ENCODE measurements around the gene AJAP1. TPM values are rescaled to one million over a fixed set of nuclear protein-coding genes. Genes with fewer than 3 reads are reported as not detected.

Gene AJAP1
- total and polyA plus RNA-seq, 2 of the 8 experiments (the other 6 are each of a cell fraction or from before 2014, with no cell fraction given), result 1.9 to 6.2 TPM

DNA sequence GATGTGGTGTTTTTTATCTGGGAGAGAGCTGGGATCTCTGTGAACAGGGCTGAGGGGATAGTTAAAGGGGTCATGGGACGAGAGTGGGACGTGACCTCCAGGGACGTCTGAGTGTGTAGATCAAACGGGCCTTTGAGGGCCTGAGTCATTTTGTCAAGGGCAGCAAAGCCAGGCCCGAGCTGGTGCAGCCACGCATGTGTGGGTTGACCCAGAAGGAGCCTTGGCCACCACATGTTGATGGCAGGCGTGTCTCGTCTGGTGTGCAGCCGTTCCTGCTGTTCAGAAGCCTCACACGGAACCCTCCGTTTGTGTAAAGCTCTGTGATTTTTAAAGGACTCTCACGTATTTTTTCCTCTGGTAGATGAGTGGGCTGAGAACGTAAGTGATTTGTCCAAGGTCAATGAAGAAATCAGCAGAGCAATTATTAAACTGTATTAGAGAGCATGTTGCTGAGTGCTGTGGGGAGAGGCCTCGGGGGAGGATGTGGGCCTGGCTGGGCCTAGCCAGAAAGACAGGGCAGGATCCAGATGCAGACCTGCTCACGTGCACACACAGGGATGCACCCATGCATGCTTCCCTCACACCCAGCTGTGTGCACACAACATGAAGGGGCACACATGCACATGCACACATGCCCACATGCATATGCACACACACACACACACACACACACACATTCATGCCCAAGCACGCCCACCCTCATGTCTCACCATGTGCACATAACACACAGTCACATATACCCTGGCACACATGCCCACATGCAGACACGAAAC lies 89.8 kb downstream of the AJAP1 start:
- no peak overlapping the region for H4K5ac ChIP-seq (ENCODE audit: insufficient read length, low read depth, low read length)
- H2BK120ac ChIP-seq (replicated peaks; ENCODE audit: low read depth, low read length), result no peak overlapping the region
- peak overlapping the region; percentile 51 for H4K91ac ChIP-seq (replicated peaks; ENCODE audit: insufficient read length, low read length)
- H3K56ac ChIP-seq (replicated peaks; ENCODE audit: insufficient read length, low read depth, low read length), result no peak overlapping the region
- H3K79me2 ChIP-seq (ENCODE audit: control insufficient read depth in 1 of 2, insufficient read depth in 2 of 2, low read length in 2 of 2), result no peaks in the 10 kb centered on the region
- peak overlapping the region; percentile 80; the same call in 1 of the 2 replicates for H2BK12ac ChIP-seq (ENCODE audit: low read depth, low read length)
- H4K8ac ChIP-seq (ENCODE audit: extremely low read depth, insufficient read depth, low read length), result no peak overlapping the region
- H2BK20ac ChIP-seq (ENCODE audit: low read length), result no peak overlapping the region
- H3K4me1 ChIP-seq (replicated peaks in 1 of 4; ENCODE audit: control insufficient read depth in 3 of 4, insufficient read depth in 4 of 4, low read length in 3 of 4), result no peaks in the 10 kb centered on the region; a peak in 2 of 7 replicates
- CTCF ChIA-PET (ENCODE audit: partially characterized antibody), result interaction anchor here (0.6 kb wide), 1 partner anchor 1231 kb away, joined by 3 read pairs; no protein-coding TSS in a partner anchor
- 0 out of 2 replicates have a peak overlapping the region, but pooled peaks have one; percentile 52 for H2BK5ac ChIP-seq (ENCODE audit: low read depth, low read length)
- H3K14ac ChIP-seq (ENCODE audit: insufficient read length), result no peak overlapping the region
- H3K27me3 ChIP-seq (replicated peaks in 1 of 4; ENCODE audit: control insufficient read depth in 3 of 4, extremely low read depth in 1 of 4, insufficient read depth in 3 of 4, low read length in 3 of 4), result no peaks in the 10 kb centered on the region
- 95% methylated on average over 17 of the region's 17 CpGs; no CpG with 5 or more reads in 1 of the 2 experiments for WGBS, 2 experiments (ENCODE audit: extremely low coverage in 1 of 2, insufficient coverage in 1 of 2, insufficient read length in 1 of 2, insufficient replicate concordance in 2 of 2, low coverage in 1 of 2, low lambda C conversion rate in 2 of 2, missing lambda C conversion rate in 1 of 2)
- H2AFZ ChIP-seq (ENCODE audit: low read length), result no peak overlapping the region
- H3K9me3 ChIP-seq (ENCODE audit: insufficient read depth in 2 of 2, low read depth in 1 of 2, low read length in 1 of 2), result no peaks in the 10 kb centered on the region; a peak in 1 of 4 replicates
- DNase-seq (ENCODE audit: low read depth in 1 of 2, low spot score in 2 of 2) (no peak), FAIRE-seq (no peak)
- H3K27ac ChIP-seq (ENCODE audit: low read depth, low read length), result no peak overlapping the region; the same call in 1 of the 2 replicates
- H3K23me2 ChIP-seq (ENCODE audit: low read depth, low read length), result no peaks in the 10 kb centered on the region
- H3K23ac ChIP-seq (ENCODE audit: insufficient read length), result no peak overlapping the region
- no peak overlapping the region for H3K4me2 ChIP-seq (ENCODE audit: insufficient read depth in 1 of 2, low read depth in 2 of 2, low read length in 2 of 2)
- H4K20me1 ChIP-seq (replicated peaks in 1 of 2; ENCODE audit: control insufficient read depth in 1 of 2, insufficient read depth in 2 of 2, low read length in 2 of 2), result peaks cover 0 to 2% of the 10 kb centered on the region in 2 experiments
- peak overlapping the region; percentile 92; the same call in 1 of the 2 replicates for H2BK15ac ChIP-seq (ENCODE audit: low read length)
- peak overlapping the region; percentile 90; the same call in 1 of the 2 replicates for H2AK5ac ChIP-seq (ENCODE audit: low read depth, low read length)
- H3K9ac ChIP-seq (replicated peaks in 1 of 4; ENCODE audit: extremely low read depth in 1 of 4, low read depth in 3 of 4, low read length in 3 of 4), result no peak overlapping the region
- POLR2A ChIA-PET (ENCODE audit: partially characterized antibody), result no interaction called here
- H3K18ac ChIP-seq (ENCODE audit: extremely low read depth, low read length), result no peak overlapping the region
- H3K36me3 ChIP-seq (ENCODE audit: control insufficient read depth in 2 of 4, insufficient read depth in 4 of 4, low read length in 3 of 4), result no peaks in the 10 kb centered on the region
- no peak overlapping the region for H3K4ac ChIP-seq (replicated peaks; ENCODE audit: insufficient read length, low read depth, low read length)
- H3K4me3 ChIP-seq (ENCODE audit: extremely low read depth in 1 of 4, insufficient read depth in 2 of 4, low read depth in 3 of 4, low read length in 4 of 4), result no peak overlapping the region
- H3K79me1 ChIP-seq (ENCODE audit: low read depth, low read length), result peaks cover 2% of the 10 kb centered on the region; the same call in 1 of the 2 replicates
- TF ChIP-seq BACH1 (IDR thresholded peaks at IDR 0.05; ENCODE audit: low read length) (no peak), SIN3A (conservative IDR thresholded peaks at IDR 0.05 in 1 of 2, IDR thresholded peaks at IDR 0.05 in 1 of 2; ENCODE audit: low read depth in 1 of 2, low read length in 2 of 2) (no peak), SAP30 (IDR thresholded peaks at IDR 0.05; ENCODE audit: insufficient read depth, insufficient replicate concordance, low read length) (no peak), CBX5 (IDR thresholded peaks at IDR 0.05; ENCODE audit: low read depth, low read length) (no peak), GTF2F1 (IDR thresholded peaks at IDR 0.05; ENCODE audit: borderline replicate concordance, low read depth, low read length) (no peak), CBX8 (IDR thresholded peaks at IDR 0.05; ENCODE audit: borderline replicate concordance, low read depth, low read length) (no peak), MAFK (IDR thresholded peaks at IDR 0.05; ENCODE audit: low read depth, low read length) (no peak), CHD2 (IDR thresholded peaks at IDR 0.05; ENCODE audit: low read length) (no peak), TAF1 (IDR thresholded peaks at IDR 0.05; ENCODE audit: low read depth, low read length) (no peak)
- TF ChIP-seq, protein P1, sequence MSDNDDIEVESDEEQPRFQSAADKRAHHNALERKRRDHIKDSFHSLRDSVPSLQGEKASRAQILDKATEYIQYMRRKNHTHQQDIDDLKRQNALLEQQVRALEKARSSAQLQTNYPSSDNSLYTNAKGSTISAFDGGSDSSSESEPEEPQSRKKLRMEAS (IDR thresholded peaks at IDR 0.05), result no peak
- TF ChIP-seq, protein P2, sequence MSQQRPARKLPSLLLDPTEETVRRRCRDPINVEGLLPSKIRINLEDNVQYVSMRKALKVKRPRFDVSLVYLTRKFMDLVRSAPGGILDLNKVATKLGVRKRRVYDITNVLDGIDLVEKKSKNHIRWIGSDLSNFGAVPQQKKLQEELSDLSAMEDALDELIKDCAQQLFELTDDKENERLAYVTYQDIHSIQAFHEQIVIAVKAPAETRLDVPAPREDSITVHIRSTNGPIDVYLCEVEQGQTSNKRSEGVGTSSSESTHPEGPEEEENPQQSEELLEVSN (IDR thresholded peaks at IDR 0.05), result no peak

All from H1 (cell line).